ENCODE data around the gene CCDC71. TPM values are rescaled to one million over a fixed set of nuclear protein-coding genes. Genes with fewer than 3 reads are reported as not detected.

Gene CCDC71
- total and polyA plus RNA-seq, 12 donors: 13.4 to 46.4 (median 29.0) TPM

GRCh38 chr3:49161197-49161596 lies 4.9 kb downstream of the CCDC71 start:
- no peak overlapping the region for H3K27ac ChIP-seq
- 91 to 100% (median 94%) methylated on average over 2 of the region's 2 CpGs for WGBS, 4 donors
- H3K4me1 ChIP-seq (replicated peaks in 1 of 2): peaks cover 15 to 27% of the 10 kb centered on the region in 2 donors
- no peaks in the 10 kb centered on the region for H3K27me3 ChIP-seq
- peaks cover 0 to 15% of the 10 kb centered on the region in 2 donors for H3K36me3 ChIP-seq (replicated peaks in 1 of 2)
- intact Hi-C loops (cut with DNase I): no loop called here
- no peak overlapping the region for H3K4me3 ChIP-seq
- no peak for DNase-seq
- no peaks in the 10 kb centered on the region for H3K9me3 ChIP-seq (replicated peaks in 1 of 3)
- TF ChIP-seq POLR2A (IDR thresholded peaks at IDR 0.05) (no peak), CTCF (IDR thresholded peaks at IDR 0.05) (no peak)

- TF ChIP-seq POLR2A (IDR thresholded peaks at IDR 0.05) (no peak), CTCF (IDR thresholded peaks at IDR 0.05) (no peak)
- intact Hi-C loops (cut with DNase I): no loop called here
- Histone ChIP-seq H3K36me3 (replicated peaks in 1 of 2) (peaks cover 0 to 11% of the 10 kb centered on the region in 2 donors), H3K27ac (no peak overlapping the region), H3K27me3 (no peaks in the 10 kb centered on the region), H3K4me3 (no peak overlapping the region), H3K4me1 (replicated peaks in 1 of 2) (peaks cover 4 to 11% of the 10 kb centered on the region in 2 donors), H3K9me3 (replicated peaks in 1 of 3) (no peaks in the 10 kb centered on the region)
- WGBS, 4 donors: 45 to 60% (median 54%) methylated on average over 2 of the region's 2 CpGs
- DNase-seq: peak in 1 of 7 donors; percentile 22
Observed at GRCh38 chr3:49158792-49159191, 7.3 kb downstream of the CCDC71 start.

- intact Hi-C loops (cut with DNase I): no loop called here
- peak in 3 of 7 donors; percentile 43 to 67 (median 61) for DNase-seq
Observed at GRCh38 chr3:49158103-49158709, 7.9 kb downstream of the CCDC71 start.

GRCh38 chr3:49157289-49157688 lies 8.8 kb downstream of the CCDC71 start:
- H3K9me3 ChIP-seq (replicated peaks in 1 of 3): no peaks in the 10 kb centered on the region
- no peak overlapping the region for H3K4me3 ChIP-seq
- no peaks in the 10 kb centered on the region for H3K27me3 ChIP-seq
- no peak overlapping the region for H3K27ac ChIP-seq
- TF ChIP-seq CTCF (IDR thresholded peaks at IDR 0.05) (no peak), POLR2A (IDR thresholded peaks at IDR 0.05) (no peak)
- WGBS, 4 donors: 49 to 67% (median 61%) methylated on average over 1 of the region's 1 CpG
- no peaks in the 10 kb centered on the region for H3K36me3 ChIP-seq (replicated peaks in 1 of 2)
- H3K4me1 ChIP-seq (replicated peaks in 1 of 2): no peaks in the 10 kb centered on the region
- intact Hi-C loops (cut with DNase I): no loop called here
- no peak for DNase-seq

More at GRCh38 chr3:49158103-49158709, 7.9 kb downstream of the CCDC71 start:
- Histone ChIP-seq H3K9me3 (replicated peaks in 1 of 3) (no peaks in the 10 kb centered on the region), H3K27ac (no peak overlapping the region), H3K4me1 (replicated peaks in 1 of 2) (peaks cover 3 to 5% of the 10 kb centered on the region in 2 donors), H3K27me3 (no peaks in the 10 kb centered on the region), H3K4me3 (no peak overlapping the region), H3K36me3 (replicated peaks in 1 of 2) (peaks cover 0 to 5% of the 10 kb centered on the region in 2 donors)
- WGBS, 4 donors: 70 to 78% (median 77%) methylated on average over 4 to 5 of the region's 5 CpGs
- TF ChIP-seq CTCF (IDR thresholded peaks at IDR 0.05) (peak in 4 of 6 experiments; percentile 17 to 47 (median 38)), POLR2A (IDR thresholded peaks at IDR 0.05) (no peak)

Measured in adrenal gland (tissue), 12 donors.